Neuronal stem cell (in vitro differentiated cells): ENCODE results near the gene TMEM179.

ENCODE experiments used
- DNase-seq: peaks from one replicate; pipeline ENCODE4 v3.0.0-alpha.2; 2013; ENCODE audit warnings: low spot score
- H2AFZ ChIP-seq: one replicate; pipeline ENCODE4 v1.6.1; 2013; ENCODE audit warnings: mild to moderate bottlenecking, low read length, inconsistent platforms
- H2AK5ac ChIP-seq: 2 replicates; pipeline ENCODE4 v1.6.1; 2013; ENCODE audit warnings: low read depth, mild to moderate bottlenecking, inconsistent platforms, low read length, moderate library complexity, mixed read lengths
- H2BK120ac ChIP-seq: 2 replicates; pipeline ENCODE4 v1.6.1; 2013; ENCODE audit warnings: low read depth, mild to moderate bottlenecking, inconsistent platforms, low read length, moderate library complexity, mixed read lengths
- H2BK12ac ChIP-seq: one replicate; pipeline ENCODE4 v1.6.1; 2013; ENCODE audit warnings: low read length, inconsistent platforms
- H2BK15ac ChIP-seq: 2 replicates; pipeline ENCODE4 v1.6.1; 2013; ENCODE audit warnings: mild to moderate bottlenecking, low read length, inconsistent platforms, mixed read lengths
- H2BK5ac ChIP-seq: one replicate; pipeline ENCODE4 v1.6.1; 2013; ENCODE audit warnings: inconsistent platforms, mild to moderate bottlenecking, low read length, moderate library complexity
- H3K14ac ChIP-seq: one replicate; pipeline ENCODE4 v1.6.1; 2013; ENCODE audit warnings: low read length, inconsistent platforms
- H3K18ac ChIP-seq: 2 replicates; pipeline ENCODE4 v1.6.1; 2013; ENCODE audit warnings: low read length, inconsistent platforms
- H3K23ac ChIP-seq: 2 replicates; pipeline ENCODE4 v1.6.1; 2013; ENCODE audit warnings: low read depth, mild to moderate bottlenecking, mixed read lengths, low read length, inconsistent platforms; ENCODE audit not compliant: poor library complexity
- H3K27ac ChIP-seq: replicated peaks from 3 replicates; pipeline ENCODE4 v1.5.1; 2013; ENCODE audit warnings: low read length, inconsistent platforms
- H3K27me3 ChIP-seq, 3 experiments: 2 replicates each; pipeline ENCODE4 v1.6.1; 2013; ENCODE audit warnings: low read length in 3 of 3, mild to moderate bottlenecking in 2 of 3, inconsistent platforms in 1 of 3, low read depth in 1 of 3, mixed read lengths in 1 of 3, moderate library complexity in 1 of 3; ENCODE audit not compliant: control insufficient read depth in 3 of 3, insufficient read depth in 3 of 3
- H3K36me3 ChIP-seq, 2 donors: replicated peaks in 1 of 2; 2 replicates each; pipeline ENCODE4 v1.6.1; 2013; ENCODE audit warnings: low read length in 2 of 2; ENCODE audit not compliant: control insufficient read depth in 2 of 2, insufficient read depth in 2 of 2
- H3K4ac ChIP-seq: 2 replicates; pipeline ENCODE4 v1.6.1; 2013; ENCODE audit warnings: inconsistent platforms, mild to moderate bottlenecking, low read length, moderate library complexity
- H3K4me1 ChIP-seq, 2 donors: 1 replicate in 1 of 2; 2 replicates in 1 of 2; pipeline ENCODE4 v1.6.1; 2013; ENCODE audit warnings: low read length in 2 of 2, low read depth in 1 of 2; ENCODE audit not compliant: control insufficient read depth in 2 of 2, insufficient read depth in 1 of 2
- H3K4me2 ChIP-seq: one replicate; pipeline ENCODE4 v1.6.1; 2013; ENCODE audit warnings: mild to moderate bottlenecking, low read length, inconsistent platforms; ENCODE audit not compliant: insufficient read depth, poor library complexity, severe bottlenecking
- H3K4me3 ChIP-seq, 2 donors: 2 replicates each; pipeline ENCODE4 v1.5.1; 2013; ENCODE audit warnings: low read length in 2 of 2, mild to moderate bottlenecking in 2 of 2, inconsistent platforms in 1 of 2, moderate library complexity in 1 of 2
- H3K79me1 ChIP-seq: one replicate; pipeline ENCODE4 v1.6.1; 2013; ENCODE audit warnings: low read depth, mild to moderate bottlenecking, inconsistent platforms, low read length, moderate library complexity
- H3K9ac ChIP-seq: one replicate; pipeline ENCODE4 v1.6.1; 2013; ENCODE audit warnings: mild to moderate bottlenecking, low read depth, low read length, inconsistent platforms; ENCODE audit not compliant: poor library complexity
- H3K9me3 ChIP-seq, 2 donors: replicated peaks in 1 of 2; 2 replicates each; pipeline versions ENCODE3 to v1.6.1; 2013; ENCODE audit warnings: low read length in 2 of 2, mild to moderate bottlenecking in 2 of 2, inconsistent platforms in 1 of 2, low read depth in 1 of 2, mixed read lengths in 1 of 2, moderate library complexity in 1 of 2; ENCODE audit not compliant: control insufficient read depth in 2 of 2, insufficient read depth in 1 of 2
- H4K8ac ChIP-seq: one replicate; pipeline ENCODE4 v1.6.1; 2013; ENCODE audit warnings: low read depth, mild to moderate bottlenecking, inconsistent platforms, low read length, moderate library complexity
- H4K91ac ChIP-seq: one replicate; pipeline ENCODE4 v1.6.1; 2013; ENCODE audit warnings: low read length, low read depth, mild to moderate bottlenecking, inconsistent platforms; ENCODE audit not compliant: poor library complexity
- WGBS, 2 donors: extraction: QIAGEN DNeasy Blood & Tissue Kit; methylation state at CpG; one replicate each; pipeline ENCODE4 v1.1.7; 2013; ENCODE audit warnings: missing lambda C conversion rate in 2 of 2, mixed read lengths in 1 of 2; ENCODE audit not compliant: insufficient read length in 2 of 2, insufficient replicate concordance in 1 of 2; ENCODE audit errors: extremely low coverage in 2 of 2; 5-methylcytosine and 5-hydroxymethylcytosine counted together

TMEM179 gene

DNA sequence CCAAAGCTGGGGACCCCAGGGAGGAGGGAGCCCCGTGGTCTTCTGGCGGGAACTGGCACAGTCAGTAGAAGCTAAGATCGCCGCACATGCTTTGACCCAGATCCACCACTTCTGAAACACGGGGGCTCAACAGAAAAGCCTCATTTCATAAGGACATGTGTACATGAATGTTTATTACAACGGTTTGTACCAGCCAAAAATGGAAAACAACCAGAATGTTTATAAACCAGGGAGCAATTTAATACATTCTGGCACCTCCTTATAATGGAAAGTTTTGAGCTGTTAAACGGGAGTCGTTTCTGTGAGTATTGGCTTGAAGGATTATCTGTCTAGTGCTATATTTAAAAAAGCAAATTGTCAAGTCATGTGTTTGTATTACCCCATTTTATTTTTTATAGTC is 7.3 kb upstream of the TMEM179 start:
- Histone ChIP-seq H3K9ac (no peak overlapping the region), H2AFZ (no peak overlapping the region), H3K14ac (no peak overlapping the region), H2BK120ac (no peak overlapping the region), H3K4me1 (no peaks in the 10 kb centered on the region), H2AK5ac (no peak overlapping the region), H3K4ac (no peak overlapping the region), H3K4me2 (no peak overlapping the region), H2BK15ac (no peak overlapping the region), H3K36me3 (no peaks in the 10 kb centered on the region), H3K4me3 (no peak overlapping the region), H4K8ac (no peak overlapping the region), H2BK5ac (no peak overlapping the region), H3K18ac (no peak overlapping the region), H3K9me3 (no peaks in the 10 kb centered on the region), H3K27ac (no peak overlapping the region), H4K91ac (no peak overlapping the region), H2BK12ac (no peak overlapping the region), H3K23ac (no peak overlapping the region), H3K79me1 (no peaks in the 10 kb centered on the region), H3K27me3 (peaks cover 0 to 26% (median 3%) of the 10 kb centered on the region in 3 experiments)
- DNase-seq = no peak
- no CpG with 5 or more reads among the region's 8 CpGs for WGBS, 2 donors

- no peaks in the 10 kb centered on the region for H3K4me1 ChIP-seq
- WGBS, 2 donors = no CpG with 5 or more reads among the region's 4 CpGs
- H4K8ac ChIP-seq = no peak overlapping the region
- H3K27ac ChIP-seq = no peak overlapping the region
- no peaks in the 10 kb centered on the region for H3K36me3 ChIP-seq
- H2AK5ac ChIP-seq = no peak overlapping the region
- H3K79me1 ChIP-seq = no peaks in the 10 kb centered on the region
- H3K14ac ChIP-seq = no peak overlapping the region
- DNase-seq = no peak
- peaks cover 0 to 33% (median 4%) of the 10 kb centered on the region in 3 experiments for H3K27me3 ChIP-seq
- H3K4me2 ChIP-seq = no peak overlapping the region
- H3K4ac ChIP-seq = no peak overlapping the region
- no peak overlapping the region for H2AFZ ChIP-seq
- H2BK12ac ChIP-seq = no peak overlapping the region
- no peaks in the 10 kb centered on the region for H3K9me3 ChIP-seq
- H3K23ac ChIP-seq = peak overlapping the region; percentile 85
- no peak overlapping the region for H3K4me3 ChIP-seq
- H2BK5ac ChIP-seq = no peak overlapping the region
- no peak overlapping the region for H2BK120ac ChIP-seq
- H3K18ac ChIP-seq = peak overlapping the region; percentile 48
- H4K91ac ChIP-seq = no peak overlapping the region
- H3K9ac ChIP-seq = no peak overlapping the region
- no peak overlapping the region for H2BK15ac ChIP-seq
Measured at GRCh38 chr14:104610749-104611310, 6.3 kb upstream of the TMEM179 start.

GRCh38 chr14:104609666-104610065 is 5.1 kb upstream of the TMEM179 start:
- no peak overlapping the region for H2AK5ac ChIP-seq
- H3K36me3 ChIP-seq = no peaks in the 10 kb centered on the region
- no peaks in the 10 kb centered on the region for H3K9me3 ChIP-seq
- H2BK120ac ChIP-seq = no peak overlapping the region
- no peak overlapping the region for H2BK5ac ChIP-seq
- H3K18ac ChIP-seq = no peak overlapping the region
- H3K4me3 ChIP-seq = no peak overlapping the region
- no peak overlapping the region for H2BK12ac ChIP-seq
- no peaks in the 10 kb centered on the region for H3K79me1 ChIP-seq
- no peak overlapping the region for H3K27ac ChIP-seq
- no peak overlapping the region for H2BK15ac ChIP-seq
- no peak overlapping the region for H3K23ac ChIP-seq
- H4K8ac ChIP-seq = no peak overlapping the region
- H2AFZ ChIP-seq = no peak overlapping the region
- H3K4ac ChIP-seq = no peak overlapping the region
- H3K14ac ChIP-seq = no peak overlapping the region
- no peak overlapping the region for H4K91ac ChIP-seq
- peaks cover 3% of the 10 kb centered on the region in 2 donors for H3K4me1 ChIP-seq
- no peak for DNase-seq
- no CpG with 5 or more reads among the region's 7 CpGs for WGBS, 2 donors
- peaks cover 0 to 44% (median 9%) of the 10 kb centered on the region in 3 experiments for H3K27me3 ChIP-seq
- H3K9ac ChIP-seq = no peak overlapping the region
- no peak overlapping the region for H3K4me2 ChIP-seq

- Histone ChIP-seq H2AFZ (peak overlapping the region; percentile 94), H2BK5ac (peak overlapping the region; percentile 48), H4K91ac (no peak overlapping the region), H3K36me3 (no peaks in the 10 kb centered on the region), H3K14ac (no peak overlapping the region), H3K4me2 (peak overlapping the region; percentile 95), H3K27ac (no peak overlapping the region), H3K4me1 (peaks cover 9 to 10% of the 10 kb centered on the region in 2 donors), H3K23ac (peak overlapping the region; percentile 34), H3K27me3 (peaks cover 0 to 51% (median 15%) of the 10 kb centered on the region in 3 experiments), H2BK15ac (peak overlapping the region; percentile 15), H3K18ac (peak overlapping the region; percentile 17), H2AK5ac (peak overlapping the region; percentile 61), H3K79me1 (peaks cover 1% of the 10 kb centered on the region), H3K9ac (peak overlapping the region; percentile 78), H3K4ac (no peak overlapping the region), H4K8ac (no peak overlapping the region), H3K9me3 (no peaks in the 10 kb centered on the region), H2BK12ac (no peak overlapping the region), H2BK120ac (no peak overlapping the region), H3K4me3 (peak overlapping the region; percentile 50 to 71)
- WGBS, 2 donors = no CpG with 5 or more reads among the region's 32 CpGs
- DNase-seq = no peak
Measured at GRCh38 chr14:104603711-104604401, 716 bp downstream of the TMEM179 start.
